ENCODE data around the gene CMIP. TPM values are rescaled to one million over a fixed set of nuclear protein-coding genes. Genes with fewer than 3 reads are reported as not detected.

Gene CMIP
- total RNA-seq, 2 donors from 2014 or later: 35.5 to 51.5 TPM

- no peaks in the 10 kb centered on the region for H3K36me3 Mint-ChIP-seq
- no peak for DNase-seq (ENCODE audit: low spot score in 2 of 2)
- no peak for ATAC-seq
- H3K9me3 Mint-ChIP-seq: no peaks in the 10 kb centered on the region
- no peak overlapping the region for H3K27ac Mint-ChIP-seq
Measured at GRCh38 chr16:81755915-81756614, 311.5 kb downstream of the CMIP start.

- H3K9me3 Mint-ChIP-seq: no peaks in the 10 kb centered on the region
- peak overlapping the region in 1 of 2 donors; percentile 25 for H3K27ac Mint-ChIP-seq
- ATAC-seq (no peak), DNase-seq (ENCODE audit: low spot score in 2 of 2) (no peak)
- H3K36me3 Mint-ChIP-seq: no peaks in the 10 kb centered on the region
Measured at GRCh38 chr16:81756615-81757356, 312.2 kb downstream of the CMIP start.

GRCh38 chr16:81758376-81758775, 313.8 kb downstream of the CMIP start:
- ATAC-seq: no peak

More at GRCh38 chr16:81758376-81758775, 313.8 kb downstream of the CMIP start:
- Mint-ChIP-seq H3K9me3 (no peaks in the 10 kb centered on the region), H3K27ac (no peak overlapping the region), H3K36me3 (no peaks in the 10 kb centered on the region)
- DNase-seq (ENCODE audit: low spot score in 2 of 2): no peak

Other genes starting within 250 kb of the CMIP start
- gene BCO1, start 206.1 kb upstream of the CMIP start, total RNA-seq: not detected
- gene GAN, start 129.8 kb upstream of the CMIP start, total RNA-seq: 10 to 100 TPM; 12.8 to 15.7 TPM